ENCODE data around the gene GOLGA5.

DNA sequence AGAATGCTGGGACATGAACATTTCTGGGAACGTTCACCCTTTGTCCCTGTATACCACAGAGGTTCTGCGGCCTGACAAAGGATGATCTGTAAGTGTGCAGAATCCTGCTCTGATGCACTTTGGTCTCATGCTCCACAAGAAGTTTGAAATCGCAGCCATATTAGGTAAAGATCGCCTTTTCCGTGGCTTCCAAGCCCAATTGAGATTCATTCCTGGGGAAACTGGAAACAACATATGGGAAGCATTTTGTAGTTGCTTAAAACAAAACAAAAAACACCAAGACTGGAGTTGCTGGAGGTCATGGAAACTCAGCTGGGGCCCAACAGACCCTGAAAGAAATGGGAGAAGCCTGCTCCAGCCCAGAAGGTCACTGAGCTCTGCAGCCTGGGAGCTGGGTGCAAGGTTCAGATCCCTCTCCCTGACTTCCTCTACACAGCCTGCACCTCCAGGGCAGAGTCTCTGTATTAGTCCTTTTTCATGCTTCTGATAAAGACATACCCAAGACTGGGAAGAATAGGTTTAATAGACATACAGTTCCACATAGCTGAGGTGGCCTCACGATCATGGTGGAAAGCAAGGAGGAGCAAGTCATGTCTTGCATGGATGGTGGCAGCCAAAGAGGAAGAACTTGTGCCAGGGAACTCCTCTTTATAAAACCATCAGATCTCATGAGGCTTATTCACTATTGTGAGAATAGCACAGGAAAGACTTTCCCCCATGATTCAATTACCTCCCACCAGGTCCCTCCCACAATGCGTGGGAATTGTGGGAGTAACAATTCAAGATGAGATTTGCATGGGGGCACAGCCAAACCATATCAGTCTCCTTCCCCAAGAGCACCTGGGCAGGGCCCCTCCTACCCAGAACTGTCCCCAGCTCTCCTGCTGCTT is 68.0 kb downstream of the GOLGA5 start:
- TF ChIP-seq GATA2 (IDR thresholded peaks at IDR 0.05; ENCODE audit: low read depth, low read length) (no peak), GATA3 (IDR thresholded peaks at IDR 0.05; ENCODE audit: low read depth, low read length) (no peak)
